HG02763 (cell line): ENCODE measurements around the gene PYROXD2.

Source experiments
- ATAC-seq: cut with Tn5 transposase; IDR thresholded peaks from one replicate; pipeline ENCODE4 v1.9.1; 2021; ENCODE audit warnings: mild to moderate bottlenecking, moderate library complexity; ENCODE audit not compliant: unreplicated experiment

PYROXD2 gene

GRCh38 chr10:98416606-98417388 is 1.8 kb upstream of the PYROXD2 start:
- ATAC-seq = no peak

- no peak for ATAC-seq
These were observed 743 bp upstream of the PYROXD2 start for GRCh38 chr10:98415731-98416119.

- no peak for ATAC-seq
These were observed 427 bp downstream of the PYROXD2 start for GRCh38 chr10:98414578-98414931.

GRCh38 chr10:98411768-98412167 is 3.2 kb downstream of the PYROXD2 start:
- ATAC-seq = no peak

GRCh38 chr10:98411166-98411565 is 3.8 kb downstream of the PYROXD2 start:
- no peak for ATAC-seq

GRCh38 chr10:98410759-98411158 is 4.2 kb downstream of the PYROXD2 start:
- no peak for ATAC-seq

GRCh38 chr10:98410135-98410743 is 4.7 kb downstream of the PYROXD2 start:
- no peak for ATAC-seq

GRCh38 chr10:98408799-98409198 is 6.2 kb downstream of the PYROXD2 start:
- no peak for ATAC-seq

GRCh38 chr10:98407744-98408241 is 7.2 kb downstream of the PYROXD2 start:
- ATAC-seq = no peak

- ATAC-seq = no peak
These were observed 7.8 kb downstream of the PYROXD2 start for GRCh38 chr10:98407017-98407743.

- ATAC-seq = no peak
These were observed 9.6 kb downstream of the PYROXD2 start for GRCh38 chr10:98405422-98405821.

- ATAC-seq = no peak
These were observed 10.2 kb downstream of the PYROXD2 start for GRCh38 chr10:98404571-98405359.

- no peak for ATAC-seq
These were observed 11.0 kb downstream of the PYROXD2 start for GRCh38 chr10:98403812-98404504.

- no peak for ATAC-seq
These were observed 11.9 kb downstream of the PYROXD2 start for GRCh38 chr10:98402931-98403718.

- ATAC-seq = no peak
These were observed 12.5 kb downstream of the PYROXD2 start for GRCh38 chr10:98402478-98402877.

- no peak for ATAC-seq
These were observed 14.5 kb downstream of the PYROXD2 start for GRCh38 chr10:98400482-98400881.

- ATAC-seq = no peak
These were observed 15.2 kb downstream of the PYROXD2 start for GRCh38 chr10:98399784-98400183.

GRCh38 chr10:98397089-98397600 is 17.8 kb downstream of the PYROXD2 start:
- no peak for ATAC-seq
